ENCODE results near the gene GPER1.

The GPER1 gene

GRCh38 chr7:1120791-1121190, 32.9 kb downstream of the GPER1 start:
- DNase-seq (ENCODE audit: low read depth in 2 of 2), result no peak

GRCh38 chr7:1121476-1121875, 33.6 kb downstream of the GPER1 start:
- no peak for DNase-seq (ENCODE audit: low read depth in 2 of 2)

GRCh38 chr7:1121886-1122831, 34.2 kb downstream of the GPER1 start:
- DNase-seq (ENCODE audit: low read depth in 2 of 2), result no peak

GRCh38 chr7:1122832-1123501, 35.1 kb downstream of the GPER1 start:
- no peak for DNase-seq (ENCODE audit: low read depth in 2 of 2)

GRCh38 chr7:1123715-1124114, 35.8 kb downstream of the GPER1 start:
- DNase-seq (ENCODE audit: low read depth in 2 of 2), result no peak

GRCh38 chr7:1124164-1124563, 36.3 kb downstream of the GPER1 start:
- no peak for DNase-seq (ENCODE audit: low read depth in 2 of 2)

GRCh38 chr7:1124816-1125602, 37.1 kb downstream of the GPER1 start:
- no peak for DNase-seq (ENCODE audit: low read depth in 2 of 2)

- no peak for DNase-seq (ENCODE audit: low read depth in 2 of 2)
These were observed 37.7 kb downstream of the GPER1 start for GRCh38 chr7:1125603-1125969.

- no peak for DNase-seq (ENCODE audit: low read depth in 2 of 2)
These were observed 39.1 kb downstream of the GPER1 start for GRCh38 chr7:1127001-1127400.

GRCh38 chr7:1129431-1129830, 41.5 kb downstream of the GPER1 start:
- DNase-seq (ENCODE audit: low read depth in 2 of 2), result no peak

- DNase-seq (ENCODE audit: low read depth in 2 of 2), result no peak
These were observed 42.4 kb downstream of the GPER1 start for GRCh38 chr7:1130021-1130990.

GRCh38 chr7:1131471-1132265, 43.8 kb downstream of the GPER1 start:
- no peak for DNase-seq (ENCODE audit: low read depth in 2 of 2)

GRCh38 chr7:1134951-1135350, 47.0 kb downstream of the GPER1 start:
- no peak for DNase-seq (ENCODE audit: low read depth in 2 of 2)

GRCh38 chr7:1136841-1137516, 49.1 kb downstream of the GPER1 start:
- no peak for DNase-seq (ENCODE audit: low read depth in 2 of 2)

GRCh38 chr7:1137517-1138167, 49.7 kb downstream of the GPER1 start:
- no peak for DNase-seq (ENCODE audit: low read depth in 2 of 2)

- no peak for DNase-seq (ENCODE audit: low read depth in 2 of 2)
These were observed 52.7 kb downstream of the GPER1 start for GRCh38 chr7:1140476-1141104.

GRCh38 chr7:1141651-1142050, 53.7 kb downstream of the GPER1 start:
- DNase-seq (ENCODE audit: low read depth in 2 of 2), result no peak

- DNase-seq (ENCODE audit: low read depth in 2 of 2), result no peak
These were observed 54.2 kb downstream of the GPER1 start for GRCh38 chr7:1142051-1142635.

All from stimulated activated CD8-positive, alpha-beta memory T cell treated with anti-CD3 and anti-CD28 coated beads, Interleukin-15, amount 100 ng/mL, for 4 hours (primary cell).